ENCODE data around the gene ACSF3.
A peak's percentile ranks its signal among the peaks of the same experiment; 100 is the strongest.
"Not testable (repeated sequence)": the region's sequence is repeated elsewhere in the genome, so short reads cannot be mapped to it uniquely, and the experiment has no call there.

Gene ACSF3

GRCh38 chr16:89156740-89157645 lies 63.3 kb downstream of the ACSF3 start:
- no peak for DNase-seq (ENCODE audit: low read depth in 1 of 2, low spot score in 1 of 2)

DNA sequence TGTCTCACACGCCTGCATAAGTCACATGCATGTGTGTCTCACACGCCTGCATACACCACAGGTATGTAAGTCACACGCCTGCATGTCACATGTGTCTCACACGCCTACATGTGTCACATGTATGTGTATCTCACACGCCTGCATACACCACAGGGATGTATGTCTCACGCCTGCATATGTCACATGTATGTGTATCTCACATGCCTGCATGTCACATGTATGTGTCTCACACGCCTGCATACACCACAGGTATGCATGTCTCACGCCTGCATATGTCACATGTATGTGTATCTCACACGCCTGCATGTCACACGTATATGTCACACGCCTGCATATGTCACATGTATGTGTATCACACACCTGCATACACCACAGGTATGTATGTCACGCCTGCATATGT lies 64.1 kb downstream of the ACSF3 start:
- DNase-seq (ENCODE audit: low read depth in 1 of 2, low spot score in 1 of 2) = no peak

DNA sequence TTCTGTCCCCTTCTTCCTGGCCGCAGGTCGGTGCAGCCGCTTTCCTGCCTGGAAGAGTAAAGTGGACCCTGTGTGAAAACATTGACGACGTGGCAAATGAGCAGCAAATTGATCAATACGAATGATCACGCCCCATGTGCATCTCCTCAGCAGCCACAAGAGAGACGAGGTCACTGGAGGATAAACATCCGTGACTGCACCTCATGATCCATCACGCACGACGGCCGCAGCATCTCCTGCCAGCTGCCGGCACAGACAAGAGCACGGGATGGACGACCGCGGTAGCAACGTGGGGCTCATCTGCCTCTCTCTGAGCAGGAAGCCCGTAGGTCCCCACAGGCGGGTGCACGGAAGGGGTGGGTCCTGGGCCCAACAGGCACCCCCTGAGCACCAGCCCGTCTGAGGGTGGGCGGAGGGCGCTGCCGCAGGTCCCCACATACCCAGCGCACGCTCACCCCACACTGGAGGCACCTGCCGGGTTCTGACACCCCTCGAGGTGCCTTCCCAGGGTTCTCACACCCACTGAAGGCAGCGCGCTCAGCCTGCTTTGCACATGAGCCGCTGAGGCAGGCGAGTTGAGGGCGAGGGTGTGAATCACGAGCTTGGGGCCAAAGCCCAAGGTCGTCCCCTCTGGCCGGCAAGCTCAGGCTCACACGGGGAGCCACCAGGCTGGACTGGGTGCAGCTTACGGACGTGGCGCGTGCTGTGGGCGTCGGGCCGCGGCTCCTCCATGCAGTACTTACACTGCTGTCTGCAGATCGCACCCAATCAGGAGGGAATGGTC lies 65.6 kb downstream of the ACSF3 start:
- no peak for DNase-seq (ENCODE audit: low read depth in 1 of 2, low spot score in 1 of 2)

- DNase-seq (ENCODE audit: low read depth in 1 of 2, low spot score in 1 of 2) = no peak
Measured at GRCh38 chr16:89159850-89160354, 66.2 kb downstream of the ACSF3 start.

- DNase-seq (ENCODE audit: low read depth in 1 of 2, low spot score in 1 of 2) = no peak
Measured at GRCh38 chr16:89160977-89161701, 67.5 kb downstream of the ACSF3 start.

DNA sequence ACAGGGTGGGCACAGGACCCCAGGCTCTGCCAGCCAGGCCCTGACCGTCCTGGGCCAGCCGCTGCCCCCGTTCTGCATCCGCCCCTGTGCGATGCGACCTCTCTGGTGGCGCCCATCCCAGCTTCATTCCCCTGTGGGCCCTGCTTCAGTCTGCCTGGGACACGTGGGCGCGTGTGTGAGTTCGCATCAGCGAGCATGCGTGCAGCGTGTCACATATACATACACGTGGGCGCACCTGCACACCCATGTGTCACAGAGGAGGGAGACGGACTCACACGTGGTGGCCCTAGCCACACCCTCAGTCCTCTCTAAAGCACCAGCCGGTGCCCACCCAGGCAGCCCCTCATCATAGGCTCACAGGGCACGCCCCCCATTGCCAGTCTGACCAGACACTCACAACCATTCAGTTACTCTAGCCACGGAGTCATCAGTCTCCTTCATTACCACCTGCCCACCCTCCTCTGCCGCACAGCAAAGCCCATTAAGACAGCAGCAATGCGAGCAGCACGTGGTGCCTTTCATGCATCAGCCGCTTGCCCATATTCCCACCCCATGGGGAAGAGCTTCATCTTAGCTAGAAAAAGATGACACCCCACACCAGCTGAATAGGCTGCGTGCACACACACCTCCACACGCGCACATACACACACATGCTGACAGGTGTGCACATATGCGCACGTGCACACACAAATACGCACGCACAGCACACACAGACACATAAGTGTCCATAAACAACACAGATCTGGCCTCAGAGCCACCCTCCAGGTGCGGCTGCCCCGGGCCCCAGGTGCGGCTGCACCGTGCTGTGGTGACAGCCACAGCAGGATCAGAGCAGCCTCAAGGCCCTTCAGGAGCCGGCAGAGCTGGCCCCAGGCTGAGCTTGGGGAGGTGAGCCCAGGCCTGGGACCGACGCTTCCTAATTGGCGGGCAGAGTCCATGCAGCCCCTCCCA lies 68.4 kb downstream of the ACSF3 start:
- DNase-seq (ENCODE audit: low read depth in 1 of 2, low spot score in 1 of 2) = no peak

DNA sequence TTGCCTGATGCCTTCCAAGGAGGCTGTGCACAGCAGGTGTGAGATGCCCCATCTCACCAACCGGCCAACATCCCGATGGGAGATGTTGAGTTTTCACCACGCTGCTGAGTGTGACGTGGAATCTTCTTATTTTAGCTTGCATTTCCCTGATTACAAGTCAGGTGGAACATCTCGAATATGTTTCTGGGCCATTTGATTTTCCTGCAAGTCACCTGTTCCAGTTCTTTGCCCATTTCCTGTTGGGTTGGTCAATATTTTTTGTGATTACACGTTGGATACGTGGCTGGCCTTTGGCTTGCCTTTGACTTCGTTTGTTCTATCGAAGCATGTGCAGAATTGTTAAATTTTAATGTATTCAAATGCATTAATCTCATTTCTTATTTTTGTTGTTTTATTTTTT lies 69.6 kb downstream of the ACSF3 start:
- no peak for DNase-seq (ENCODE audit: low read depth in 1 of 2, low spot score in 1 of 2)

DNA sequence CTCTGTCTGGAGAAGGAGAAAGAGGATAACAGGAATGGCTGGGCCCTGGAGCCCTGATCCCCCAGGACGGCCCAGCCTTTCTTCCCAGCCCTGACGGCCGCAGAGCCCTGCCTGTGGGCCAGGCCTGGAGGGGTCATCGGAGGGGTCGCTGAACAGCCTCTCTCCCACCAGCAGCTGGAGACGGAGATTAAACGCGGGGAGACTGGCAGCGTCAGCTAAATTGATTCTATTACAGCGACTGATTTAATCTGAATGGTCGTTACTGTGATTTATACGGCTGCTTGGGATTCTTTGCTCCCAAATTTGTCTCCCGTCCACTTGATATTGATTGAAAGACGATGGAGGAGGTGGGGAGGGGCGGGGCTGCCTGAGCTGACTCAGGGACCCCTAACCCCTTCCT lies 70.8 kb downstream of the ACSF3 start:
- no peak for DNase-seq (ENCODE audit: low read depth in 1 of 2, low spot score in 1 of 2)

DNA sequence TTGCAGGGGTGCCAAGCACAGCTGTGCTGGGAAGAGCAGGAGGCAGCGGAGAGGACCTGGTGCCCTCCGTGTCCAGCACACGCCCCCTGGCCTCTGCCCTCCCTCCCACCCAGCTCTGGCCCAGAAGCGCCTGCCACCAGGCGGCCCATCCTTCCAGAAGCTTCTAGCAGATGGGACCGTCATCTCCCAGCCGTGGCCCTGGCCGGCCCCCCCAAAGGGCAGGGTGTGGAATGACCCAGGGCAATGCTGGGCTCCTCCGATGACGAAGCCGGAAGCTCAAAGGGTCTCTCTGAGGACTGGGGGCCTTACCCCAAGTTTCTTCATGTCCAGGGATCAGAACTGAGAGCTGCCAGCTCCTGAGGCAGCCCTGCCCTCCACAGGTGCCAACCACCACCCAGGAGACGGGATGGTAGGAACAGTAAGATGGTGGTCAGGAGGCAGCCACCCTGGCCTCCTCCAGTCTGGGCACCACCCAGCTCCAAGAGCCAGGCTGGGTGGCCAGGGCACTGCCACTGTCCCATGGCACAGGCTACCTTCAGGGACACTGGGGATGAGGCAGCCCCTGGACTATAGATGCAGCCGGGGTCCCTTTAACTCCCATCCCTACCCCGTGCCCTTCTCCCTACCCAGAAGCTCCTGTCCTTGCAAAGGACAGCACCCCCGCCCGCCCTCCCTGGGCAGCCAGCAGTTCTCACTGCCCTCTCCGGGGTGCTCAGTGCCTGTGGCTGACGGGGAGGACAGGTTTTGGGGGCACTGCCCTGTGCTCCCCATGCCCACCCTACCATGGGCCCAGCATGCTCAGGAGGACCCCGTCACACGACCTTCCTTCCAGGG lies 71.4 kb downstream of the ACSF3 start:
- DNase-seq (ENCODE audit: low read depth in 1 of 2, low spot score in 1 of 2) = no peak

GRCh38 chr16:89165681-89165979 lies 72.0 kb downstream of the ACSF3 start:
- DNase-seq (ENCODE audit: low read depth in 1 of 2, low spot score in 1 of 2) = not testable (repeated sequence)

DNA sequence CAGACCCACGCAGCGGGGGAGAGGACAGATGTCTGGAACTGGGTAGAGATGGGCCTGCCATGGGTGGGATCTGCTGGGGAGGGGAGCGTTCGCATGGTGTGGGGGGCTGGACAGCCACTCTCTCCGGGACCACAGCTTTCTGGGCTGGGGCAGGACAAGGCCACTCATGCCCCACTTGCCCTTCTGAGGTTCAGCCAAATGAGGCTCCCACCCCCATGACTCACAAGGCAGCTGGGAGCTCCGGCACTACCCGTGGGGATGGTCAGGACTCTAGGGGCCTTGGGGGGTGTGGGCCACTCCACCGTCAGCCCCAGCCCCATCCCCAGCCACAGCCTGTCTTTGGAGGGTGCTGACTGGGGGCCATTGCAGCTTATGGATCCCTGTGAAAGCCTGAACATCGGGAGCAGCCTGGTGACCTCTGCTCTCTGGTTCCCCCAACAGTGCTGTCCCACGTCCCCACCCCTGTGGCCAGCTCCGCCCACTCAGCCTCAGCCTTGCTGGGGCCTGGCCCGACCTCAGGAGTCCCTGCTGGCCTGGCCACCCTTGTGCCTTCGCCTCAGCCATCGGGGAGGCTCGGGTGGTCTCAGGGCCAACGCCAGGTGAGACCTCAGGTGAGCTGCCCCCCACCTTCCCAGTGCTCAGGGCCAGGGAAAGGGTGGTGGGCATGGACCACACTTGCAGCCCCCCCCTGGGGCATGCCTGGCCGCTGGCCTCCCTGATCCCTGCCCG lies 73.2 kb downstream of the ACSF3 start:
- no peak for DNase-seq (ENCODE audit: low read depth in 1 of 2, low spot score in 1 of 2)

GRCh38 chr16:89167425-89167941 lies 73.8 kb downstream of the ACSF3 start:
- DNase-seq (ENCODE audit: low read depth in 1 of 2, low spot score in 1 of 2) = peak; percentile 74 to 78

DNA sequence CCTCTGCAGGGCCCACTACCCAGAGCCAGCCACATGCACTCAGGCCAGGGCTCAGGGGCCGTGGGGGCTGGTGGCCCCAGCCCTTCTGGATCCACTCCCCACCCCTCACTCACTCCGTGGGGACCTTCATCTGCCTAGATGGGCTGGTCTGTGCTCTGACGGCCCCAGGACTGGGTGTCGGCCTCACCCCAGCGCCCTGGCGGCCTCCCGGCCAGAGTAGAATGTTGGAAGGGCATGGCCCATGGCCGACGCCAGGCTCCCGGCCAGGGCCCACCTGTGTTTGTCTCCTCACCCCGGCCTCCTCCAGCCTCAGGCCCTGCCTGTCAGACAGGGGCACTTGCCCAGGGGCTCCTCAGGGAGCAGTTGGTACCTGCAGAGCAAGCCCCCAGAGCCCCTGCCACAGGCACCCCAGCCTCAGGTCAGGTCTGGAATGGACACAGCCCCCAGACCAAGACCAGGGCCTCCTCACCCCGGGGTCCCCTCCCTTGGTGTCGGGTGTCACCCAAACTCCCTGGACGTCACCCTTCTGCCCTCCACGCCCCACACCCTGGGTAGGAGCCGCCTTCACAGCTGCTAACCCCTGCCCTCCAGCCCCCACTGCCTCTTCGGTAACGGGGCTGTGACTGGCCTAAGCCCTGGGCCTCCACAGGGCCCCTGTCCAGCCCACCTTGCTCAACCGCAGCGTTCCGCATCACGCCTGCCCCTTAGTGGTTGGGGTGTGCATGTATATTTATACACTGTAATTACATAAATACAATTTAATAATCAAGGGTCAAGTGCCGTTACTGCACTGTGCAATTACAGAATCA lies 74.9 kb downstream of the ACSF3 start:
- DNase-seq (ENCODE audit: low read depth in 1 of 2, low spot score in 1 of 2) = no peak

- DNase-seq (ENCODE audit: low read depth in 1 of 2, low spot score in 1 of 2) = no peak
Measured at GRCh38 chr16:89169778-89170177, 76.1 kb downstream of the ACSF3 start.

DNA sequence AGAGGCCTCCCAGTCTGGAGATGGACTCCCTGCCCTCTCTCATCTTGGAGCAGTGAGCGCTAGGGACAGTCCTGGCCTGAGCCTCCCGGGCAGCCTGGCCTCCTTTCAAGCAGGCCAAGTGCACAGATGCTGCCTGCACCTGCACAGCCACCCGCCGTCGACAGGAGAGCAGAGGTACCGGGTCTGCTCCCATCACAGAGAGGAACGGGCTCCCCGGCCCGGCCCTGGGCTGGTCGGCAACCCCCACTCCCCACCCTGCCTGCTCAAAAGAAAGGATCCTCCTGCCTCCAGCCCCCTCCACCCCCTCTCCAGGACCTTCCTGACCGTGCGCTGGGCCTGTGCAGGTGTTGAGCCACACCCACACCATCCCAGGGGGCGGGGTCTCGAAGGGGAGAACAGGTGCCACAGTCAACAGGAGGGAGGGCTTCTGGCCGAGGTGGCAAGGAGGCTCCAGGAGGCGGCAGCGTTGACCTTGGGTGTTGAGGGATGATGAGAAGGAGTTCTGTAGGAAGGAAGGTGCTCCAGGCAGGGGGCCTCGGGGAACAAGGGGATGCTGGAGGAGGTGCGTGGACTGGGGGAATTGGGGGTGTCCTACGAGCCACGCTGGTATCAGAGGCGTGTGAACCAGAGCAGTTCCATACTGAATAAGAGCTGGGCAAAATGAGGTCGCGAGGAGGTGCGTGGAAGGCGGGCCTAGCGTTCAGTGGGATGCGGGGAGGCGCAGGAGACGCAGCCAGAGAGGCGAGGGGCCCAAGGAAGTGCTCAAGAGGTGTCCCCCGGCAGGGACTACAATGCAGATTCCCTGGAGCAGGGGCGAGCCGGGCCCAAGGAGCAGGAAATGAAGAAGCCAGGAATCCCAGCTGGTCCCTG lies 76.9 kb downstream of the ACSF3 start:
- no peak for DNase-seq (ENCODE audit: low read depth in 1 of 2, low spot score in 1 of 2)

DNA sequence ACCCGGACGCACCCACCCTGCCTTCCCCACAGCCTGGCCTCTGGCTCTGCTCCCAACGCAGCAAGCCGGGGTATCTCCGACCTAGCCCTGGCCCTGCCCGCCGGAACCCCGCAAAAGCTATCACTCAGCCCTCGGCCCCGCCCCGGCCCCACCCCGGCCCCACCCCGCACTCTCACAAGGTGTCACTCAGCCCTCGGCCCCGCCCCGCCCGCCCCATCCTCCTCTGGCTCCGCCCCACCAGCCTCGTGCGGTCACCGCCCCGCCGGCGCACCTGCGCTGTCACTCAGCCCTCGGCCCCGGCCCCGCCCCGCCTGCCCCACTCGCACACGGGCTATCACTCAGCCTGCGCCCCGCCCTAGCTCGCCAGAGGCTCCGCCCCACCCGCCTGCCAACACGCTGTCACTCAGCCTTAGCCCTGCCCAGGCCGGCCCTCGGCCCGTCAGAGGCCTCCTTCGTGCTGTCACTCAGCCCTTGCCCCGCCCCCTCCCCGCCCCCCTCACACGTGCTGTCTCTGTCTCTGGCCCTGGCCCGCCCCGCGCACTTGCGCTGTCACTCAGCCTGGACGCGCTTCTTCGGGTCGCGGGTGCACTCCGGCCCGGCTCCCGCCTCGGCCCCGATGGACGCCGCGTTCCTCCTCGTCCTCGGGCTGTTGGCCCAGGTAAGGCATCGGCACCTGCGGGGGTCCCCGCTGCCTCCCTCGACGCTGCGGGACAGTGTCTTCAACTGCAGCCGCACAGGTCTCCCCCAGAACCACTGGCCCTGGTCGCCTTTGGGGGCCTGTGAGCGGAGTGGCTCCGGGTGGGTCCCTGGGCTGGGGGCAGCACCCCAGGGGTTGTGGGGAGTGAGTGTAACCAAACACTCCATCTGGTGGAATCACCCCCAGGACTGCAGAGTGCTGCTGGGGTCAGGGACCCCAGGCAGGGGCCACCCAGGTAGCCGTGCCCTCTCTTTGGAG lies 77.8 kb downstream of the ACSF3 start, which contains the start of gene CDH15:
TSS of gene CDH15 (plus strand) at position 533 of the 955 bp plus-strand sequence. CDS start at position 617, 84 bp downstream.
- peak; percentile 84 to 91 for DNase-seq (ENCODE audit: low read depth in 1 of 2, low spot score in 1 of 2)

Data from activated T-helper 1 cell treated with anti-CD3 and anti-CD28 coated beads, Interleukin-2, amount 50 U/mL, for 16 hours (primary cell).